ENCODE data around the gene SNX19.

DNA sequence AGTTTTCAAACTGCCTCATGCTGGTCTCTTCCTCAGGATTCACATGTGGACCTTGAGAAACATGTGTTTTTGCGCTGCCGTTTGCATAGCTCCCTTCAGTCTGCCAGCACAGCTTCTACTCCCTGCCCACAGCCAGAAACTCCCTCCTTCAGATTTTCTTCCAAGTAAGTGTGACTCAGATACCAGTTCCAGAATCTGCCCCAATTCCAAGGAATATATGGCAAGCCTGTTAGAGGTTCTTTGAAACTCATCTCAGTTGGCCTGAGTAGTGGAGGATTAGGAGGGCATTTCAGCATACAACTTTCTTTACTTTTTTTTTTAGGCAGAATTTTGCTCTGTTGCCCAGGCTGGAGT lies 67.1 kb downstream of the SNX19 start:
- TF ChIP-seq, protein P1, sequence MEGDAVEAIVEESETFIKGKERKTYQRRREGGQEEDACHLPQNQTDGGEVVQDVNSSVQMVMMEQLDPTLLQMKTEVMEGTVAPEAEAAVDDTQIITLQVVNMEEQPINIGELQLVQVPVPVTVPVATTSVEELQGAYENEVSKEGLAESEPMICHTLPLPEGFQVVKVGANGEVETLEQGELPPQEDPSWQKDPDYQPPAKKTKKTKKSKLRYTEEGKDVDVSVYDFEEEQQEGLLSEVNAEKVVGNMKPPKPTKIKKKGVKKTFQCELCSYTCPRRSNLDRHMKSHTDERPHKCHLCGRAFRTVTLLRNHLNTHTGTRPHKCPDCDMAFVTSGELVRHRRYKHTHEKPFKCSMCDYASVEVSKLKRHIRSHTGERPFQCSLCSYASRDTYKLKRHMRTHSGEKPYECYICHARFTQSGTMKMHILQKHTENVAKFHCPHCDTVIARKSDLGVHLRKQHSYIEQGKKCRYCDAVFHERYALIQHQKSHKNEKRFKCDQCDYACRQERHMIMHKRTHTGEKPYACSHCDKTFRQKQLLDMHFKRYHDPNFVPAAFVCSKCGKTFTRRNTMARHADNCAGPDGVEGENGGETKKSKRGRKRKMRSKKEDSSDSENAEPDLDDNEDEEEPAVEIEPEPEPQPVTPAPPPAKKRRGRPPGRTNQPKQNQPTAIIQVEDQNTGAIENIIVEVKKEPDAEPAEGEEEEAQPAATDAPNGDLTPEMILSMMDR (IDR thresholded peaks at IDR 0.05; ENCODE audit: low read depth, low read length) = no peak
- TF ChIP-seq EZH2phosphoT487 (IDR thresholded peaks at IDR 0.05; ENCODE audit: low read depth) = no peak

All from OCI-LY3 (cell line).